Calu3 (cell line): Measurements from ENCODE around the gene DOK7. TPM values are rescaled to one million over a fixed set of nuclear protein-coding genes. Genes with fewer than 3 reads are reported as not detected.
A peak's percentile ranks its signal among the peaks of the same experiment; 100 is the strongest.

ENCODE experiments used
- BruUV-seq: library from RNA; stranded (reverse); fragments of 400-500 nt; replicated peaks from 2 replicates; lab custom pipeline; 2021; lab: Mats Ljungman, UMichigan
- CTCF ChIA-PET: fragments of 300-600 bp; sonication (Branson Sonifier 250); formaldehyde crosslinking; loops from one replicate; lab custom pipeline; 2022; ENCODE audit warnings: antibody characterized with exemption; lab: Charles Lee
- DNase-seq: peaks from one replicate; pipeline ENCODE4 v3.0.0; 2022
- H3K27ac Mint-ChIP-seq: one replicate; pipeline ENCODE4 v1.8.0; 2022; ENCODE audit warnings: mixed read lengths; ENCODE audit not compliant: unreplicated experiment
- H3K27me3 Mint-ChIP-seq: one replicate; pipeline ENCODE4 v1.8.0; 2022; ENCODE audit warnings: mixed read lengths; ENCODE audit not compliant: unreplicated experiment
- H3K36me3 Mint-ChIP-seq: one replicate; pipeline ENCODE4 v1.8.0; 2022; ENCODE audit warnings: mild to moderate bottlenecking, moderate library complexity, mixed read lengths; ENCODE audit not compliant: insufficient read depth, unreplicated experiment
- H3K4me1 Mint-ChIP-seq: one replicate; pipeline ENCODE4 v1.8.0; 2022; ENCODE audit warnings: mild to moderate bottlenecking, low read depth, mixed read lengths; ENCODE audit not compliant: unreplicated experiment
- H3K4me3 Mint-ChIP-seq: one replicate; pipeline ENCODE4 v1.8.0; 2022; ENCODE audit warnings: mild to moderate bottlenecking, low read depth, moderate library complexity, mixed read lengths; ENCODE audit not compliant: unreplicated experiment
- H3K9me3 Mint-ChIP-seq: one replicate; pipeline ENCODE4 v1.8.0; 2022; ENCODE audit warnings: low read depth, mixed read lengths; ENCODE audit not compliant: unreplicated experiment
- intact Hi-C: fragments of 100-400 bp; cut with micrococcal nuclease; formaldehyde crosslinking; loops from one replicate; pipeline ENCODE4 v1.10.0; 2022; ENCODE audit not compliant: unreplicated experiment
- total RNA-seq: library from RNA; stranded (reverse); gene quantifications from 2 replicates; pipeline ENCODE4 v1.2.3, GENCODE V29; 2022
- TF ChIP-seq, protein P1 (sequence below): fragments of 200-600 bp; IDR thresholded peaks from one replicate; pipeline ENCODE4 v1.8.0; 2022; ENCODE audit warnings: antibody characterized with exemption; ENCODE audit not compliant: unreplicated experiment

DOK7 gene
- total RNA-seq, 1 experiment from 2014 or later: 2.7 TPM

DNA sequence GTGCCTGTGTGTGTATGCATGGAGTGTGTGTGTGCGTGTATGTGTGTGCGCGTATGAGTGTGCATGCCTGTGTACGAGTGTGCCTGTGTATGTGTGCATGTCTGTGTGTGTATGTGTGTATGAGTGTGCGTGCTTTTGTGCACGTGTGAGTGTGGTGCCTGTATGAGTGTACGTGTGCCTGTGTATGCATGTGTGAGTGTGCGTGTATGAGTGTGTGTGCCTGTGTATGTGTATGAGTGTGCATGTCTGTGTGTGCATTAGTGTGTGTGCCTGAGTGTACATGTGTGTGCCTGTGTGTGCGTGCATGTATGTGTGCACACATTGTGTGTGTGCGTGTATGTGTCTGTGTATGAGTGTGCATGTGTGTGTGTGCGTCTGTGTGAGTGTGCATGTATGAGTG is 5.7 kb downstream of the DOK7 start:
- Mint-ChIP-seq H3K9me3 (no peaks in the 10 kb centered on the region), H3K4me1 (peaks cover 9% of the 10 kb centered on the region), H3K4me3 (no peak overlapping the region), H3K27ac (no peak overlapping the region), H3K36me3 (no peaks in the 10 kb centered on the region), H3K27me3 (no peaks in the 10 kb centered on the region)
- BruUV-seq: no TSS peak
- TF ChIP-seq, protein P1, sequence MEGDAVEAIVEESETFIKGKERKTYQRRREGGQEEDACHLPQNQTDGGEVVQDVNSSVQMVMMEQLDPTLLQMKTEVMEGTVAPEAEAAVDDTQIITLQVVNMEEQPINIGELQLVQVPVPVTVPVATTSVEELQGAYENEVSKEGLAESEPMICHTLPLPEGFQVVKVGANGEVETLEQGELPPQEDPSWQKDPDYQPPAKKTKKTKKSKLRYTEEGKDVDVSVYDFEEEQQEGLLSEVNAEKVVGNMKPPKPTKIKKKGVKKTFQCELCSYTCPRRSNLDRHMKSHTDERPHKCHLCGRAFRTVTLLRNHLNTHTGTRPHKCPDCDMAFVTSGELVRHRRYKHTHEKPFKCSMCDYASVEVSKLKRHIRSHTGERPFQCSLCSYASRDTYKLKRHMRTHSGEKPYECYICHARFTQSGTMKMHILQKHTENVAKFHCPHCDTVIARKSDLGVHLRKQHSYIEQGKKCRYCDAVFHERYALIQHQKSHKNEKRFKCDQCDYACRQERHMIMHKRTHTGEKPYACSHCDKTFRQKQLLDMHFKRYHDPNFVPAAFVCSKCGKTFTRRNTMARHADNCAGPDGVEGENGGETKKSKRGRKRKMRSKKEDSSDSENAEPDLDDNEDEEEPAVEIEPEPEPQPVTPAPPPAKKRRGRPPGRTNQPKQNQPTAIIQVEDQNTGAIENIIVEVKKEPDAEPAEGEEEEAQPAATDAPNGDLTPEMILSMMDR: no peak
- intact Hi-C loops: no loop called here
- no peak for DNase-seq
- CTCF ChIA-PET: no interaction called here

DNA sequence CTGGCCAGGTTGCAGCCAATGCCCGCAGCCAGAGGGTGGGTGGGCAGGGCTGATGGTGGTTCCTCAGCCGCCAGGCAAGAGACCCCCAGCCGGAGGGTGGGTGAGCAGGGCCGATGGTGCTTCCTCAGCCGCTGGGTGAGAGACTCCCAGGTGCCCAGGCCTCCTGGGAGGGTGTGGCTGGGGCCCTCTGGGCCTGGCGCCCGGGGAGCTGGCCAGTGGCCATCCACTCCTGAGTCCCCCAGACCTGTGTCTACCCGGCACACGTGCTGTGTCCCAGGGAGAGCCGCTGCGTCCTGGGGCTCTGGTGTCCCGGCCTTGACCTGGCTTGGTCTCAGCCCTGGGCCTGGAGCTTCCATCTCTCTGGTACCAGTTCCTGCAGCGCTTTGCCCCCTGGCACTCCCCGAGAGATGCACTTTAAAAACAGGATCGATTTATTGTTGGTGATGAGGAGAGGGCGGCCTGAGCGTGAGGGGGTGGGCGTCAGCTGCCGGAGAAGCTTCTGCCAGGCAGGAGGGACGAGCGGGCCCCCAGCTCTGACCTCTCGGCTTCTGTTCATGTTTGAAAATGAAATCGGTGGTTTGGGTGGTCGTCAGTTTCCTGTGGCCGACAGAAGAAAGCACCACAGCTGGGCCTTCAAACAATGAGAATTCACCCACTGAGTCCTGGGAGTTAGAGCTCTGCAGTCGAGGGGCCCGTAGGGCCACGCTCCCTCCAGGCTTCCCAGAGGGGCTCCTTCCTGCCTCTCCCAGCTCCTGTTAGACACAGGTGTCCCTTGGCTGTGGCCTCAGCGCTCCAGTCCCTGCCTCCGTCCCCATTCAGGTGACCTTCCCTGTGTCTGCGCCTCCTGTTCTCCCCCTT is 6.5 kb downstream of the DOK7 start:
- BruUV-seq: no TSS peak
- no peak for DNase-seq
- TF ChIP-seq, protein P1: no peak
- intact Hi-C loops: no loop called here
- Mint-ChIP-seq H3K36me3 (no peaks in the 10 kb centered on the region), H3K4me1 (peaks cover 9% of the 10 kb centered on the region), H3K9me3 (no peaks in the 10 kb centered on the region), H3K4me3 (peak overlapping the region; percentile 8), H3K27me3 (no peaks in the 10 kb centered on the region), H3K27ac (no peak overlapping the region)
- CTCF ChIA-PET: interaction anchor here (1.4 kb wide), 1 partner anchor 11 kb away, joined by 5 read pairs; no protein-coding TSS in a partner anchor

GRCh38 chr4:3470244-3471097 is 7.4 kb downstream of the DOK7 start:
- CTCF ChIA-PET: interaction anchor here (1.4 kb wide), 1 partner anchor 10 kb away, joined by 5 read pairs; no protein-coding TSS in a partner anchor
- no peaks in the 10 kb centered on the region for H3K9me3 Mint-ChIP-seq
- no peaks in the 10 kb centered on the region for H3K27me3 Mint-ChIP-seq
- no TSS peak for BruUV-seq
- peak; percentile 28 for DNase-seq
- TF ChIP-seq, protein P1: no peak
- H3K4me3 Mint-ChIP-seq: peak overlapping the region; percentile 8
- no peaks in the 10 kb centered on the region for H3K36me3 Mint-ChIP-seq
- no peak overlapping the region for H3K27ac Mint-ChIP-seq
- intact Hi-C loops: no loop called here
- peaks cover 9% of the 10 kb centered on the region for H3K4me1 Mint-ChIP-seq

DNA sequence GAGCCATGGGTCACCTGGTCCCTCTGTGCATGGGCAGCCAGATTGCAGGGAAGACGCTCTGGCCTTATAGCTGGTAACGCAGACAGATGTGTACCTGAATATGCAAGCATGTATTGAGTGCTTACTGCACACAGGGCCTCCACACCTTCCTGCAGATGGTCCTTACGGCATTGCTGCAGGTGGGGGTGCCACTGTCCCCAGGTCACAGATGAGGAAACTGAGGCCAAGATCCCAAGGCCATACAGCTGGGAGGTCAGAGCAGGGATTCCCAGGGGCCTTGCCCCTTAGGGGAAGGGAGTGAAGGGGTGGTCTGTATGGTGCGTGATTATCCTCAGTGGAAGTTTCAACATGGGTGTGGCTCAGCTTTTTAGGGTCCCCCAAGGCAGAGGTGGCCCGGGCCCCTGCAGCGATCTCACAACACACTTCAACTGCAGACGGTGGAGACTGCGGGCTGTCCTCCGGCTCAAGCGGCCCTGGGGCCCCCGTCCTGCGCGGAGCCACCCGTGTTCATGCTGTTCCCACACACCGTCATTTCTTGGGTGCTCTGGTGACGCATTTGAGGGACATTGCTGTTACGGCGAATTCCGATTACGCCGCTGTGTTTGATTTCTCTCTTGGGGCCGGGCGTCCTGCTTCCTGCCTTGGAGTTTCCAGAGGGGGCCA is 8.1 kb downstream of the DOK7 start:
- TF ChIP-seq, protein P1: no peak
- no peak overlapping the region for H3K27ac Mint-ChIP-seq
- no peaks in the 10 kb centered on the region for H3K36me3 Mint-ChIP-seq
- no TSS peak for BruUV-seq
- no peak overlapping the region for H3K4me3 Mint-ChIP-seq
- H3K27me3 Mint-ChIP-seq: no peaks in the 10 kb centered on the region
- peaks cover 9% of the 10 kb centered on the region for H3K4me1 Mint-ChIP-seq
- intact Hi-C loops: no loop called here
- CTCF ChIA-PET: no interaction called here
- DNase-seq: no peak
- H3K9me3 Mint-ChIP-seq: no peaks in the 10 kb centered on the region
